Astrocyte (in vitro differentiated cells and primary cell): ENCODE measurements around the gene SUFU. TPM values are rescaled to one million over a fixed set of nuclear protein-coding genes. Genes with fewer than 3 reads are reported as not detected.
A peak's percentile ranks its signal among the peaks of the same experiment; 100 is the strongest.

ENCODE experiments used
- DNase-seq: peaks from one replicate; pipeline ENCODE4 v3.0.0-alpha.2; 2010; ENCODE audit warnings: low read depth
- FAIRE-seq: peaks from 2 replicates; lab custom pipeline; 2011; peaks lifted over from hg19 to GRCh38; lab: Jason Lieb, UNC
- H2AFZ ChIP-seq: 2 replicates; pipeline ENCODE4 v1.6.0; 2012; ENCODE audit warnings: low read depth, low read length, inconsistent platforms
- H3K27ac ChIP-seq: 2 replicates; pipeline ENCODE4 v1.5.1; 2011; ENCODE audit warnings: low read depth, low read length, inconsistent platforms
- H3K27me3 ChIP-seq: 2 replicates; pipeline ENCODE4 v1.6.0; 2011; ENCODE audit warnings: low read length, inconsistent platforms; ENCODE audit not compliant: insufficient read depth
- H3K36me3 ChIP-seq: 2 replicates; pipeline ENCODE4 v1.5.1; 2011; ENCODE audit warnings: low read length, inconsistent platforms; ENCODE audit not compliant: insufficient read depth
- H3K4me1 ChIP-seq: 2 replicates; pipeline ENCODE4 v1.5.1; 2011; ENCODE audit warnings: low read length, inconsistent platforms; ENCODE audit not compliant: insufficient read depth
- H3K4me2 ChIP-seq: 2 replicates; pipeline ENCODE4 v1.6.0; 2012; ENCODE audit warnings: low read length, inconsistent platforms
- H3K4me3 ChIP-seq: 2 replicates; pipeline ENCODE4 v1.5.1; 2011; ENCODE audit warnings: low read depth, mild to moderate bottlenecking, low read length, inconsistent platforms; ENCODE audit not compliant: insufficient read depth
- H3K79me2 ChIP-seq: 2 replicates; pipeline ENCODE4 v1.6.0; 2012; ENCODE audit warnings: mild to moderate bottlenecking, low read length, inconsistent platforms; ENCODE audit not compliant: insufficient read depth
- H3K9ac ChIP-seq: 2 replicates; pipeline ENCODE4 v1.6.0; 2012; ENCODE audit warnings: mild to moderate bottlenecking, low read length, inconsistent platforms
- H3K9me3 ChIP-seq: 2 replicates; pipeline ENCODE4 v1.5.1; 2012; ENCODE audit warnings: low read depth, mild to moderate bottlenecking, low read length, inconsistent platforms; ENCODE audit not compliant: insufficient read depth
- H4K20me1 ChIP-seq: 2 replicates; pipeline ENCODE4 v1.6.0; 2012; ENCODE audit warnings: low read length, inconsistent platforms; ENCODE audit not compliant: insufficient read depth
- H3K27ac Mint-ChIP-seq: one replicate; pipeline ENCODE4 v1.8.0; 2021; ENCODE audit warnings: mild to moderate bottlenecking, mixed read lengths; ENCODE audit not compliant: unreplicated experiment
- H3K27me3 Mint-ChIP-seq: one replicate; pipeline ENCODE4 v1.8.0; 2021; ENCODE audit warnings: low read depth, mixed read lengths; ENCODE audit not compliant: unreplicated experiment
- H3K36me3 Mint-ChIP-seq: one replicate; pipeline ENCODE4 v1.8.0; 2021; ENCODE audit warnings: low read depth, mixed read lengths; ENCODE audit not compliant: unreplicated experiment
- H3K4me1 Mint-ChIP-seq: one replicate; pipeline ENCODE4 v1.8.0; 2021; ENCODE audit warnings: low read depth, mixed read lengths; ENCODE audit not compliant: unreplicated experiment
- H3K4me3 Mint-ChIP-seq: one replicate; pipeline ENCODE4 v1.8.0; 2021; ENCODE audit warnings: mild to moderate bottlenecking, moderate library complexity, mixed read lengths; ENCODE audit not compliant: unreplicated experiment
- H3K9me3 Mint-ChIP-seq: one replicate; pipeline ENCODE4 v1.8.0; 2021; ENCODE audit warnings: mild to moderate bottlenecking, mixed read lengths; ENCODE audit not compliant: unreplicated experiment
- EZH2 ChIP-seq: IDR thresholded peaks from 2 replicates; pipeline ENCODE4 v1.6.1; 2012; ENCODE audit warnings: mild to moderate bottlenecking, low read length, inconsistent platforms; ENCODE audit not compliant: insufficient read depth
- total RNA-seq: library from RNA; stranded (reverse); gene quantifications from 2 replicates; pipeline ENCODE4 v1.2.1, GENCODE V29; 2021
- TF ChIP-seq, protein P1 (sequence below): IDR thresholded peaks from 2 replicates; pipeline ENCODE4 v1.5.1; 2011; ENCODE audit warnings: low read depth, mild to moderate bottlenecking, inconsistent platforms, low read length, moderate library complexity; ENCODE audit not compliant: insufficient read depth

Gene SUFU
- total RNA-seq, 1 donor from 2014 or later, result 25.8 TPM

DNA sequence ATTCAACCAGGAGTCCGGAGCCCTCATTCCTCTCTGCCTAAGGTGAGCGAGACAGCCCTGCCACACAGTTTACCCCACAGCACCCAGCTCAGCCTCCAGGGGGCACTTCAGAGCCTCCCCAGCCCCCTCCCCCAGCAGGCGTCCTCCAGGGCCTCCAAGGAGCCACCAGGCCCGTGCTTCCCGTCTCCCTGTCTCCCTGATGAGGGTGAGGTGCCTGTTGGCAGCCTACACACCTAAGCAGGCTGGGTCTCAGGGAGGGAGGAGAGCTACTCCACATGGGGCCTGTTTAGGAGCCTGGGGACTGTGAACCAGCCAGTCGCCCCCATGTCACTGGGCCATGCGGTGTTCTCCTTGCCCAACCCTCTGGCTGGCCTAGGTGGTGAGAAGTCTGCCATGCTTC is 111.6 kb downstream of the SUFU start:
- Mint-ChIP-seq H3K4me1 (peaks cover 22% of the 10 kb centered on the region), H3K27me3 (no peaks in the 10 kb centered on the region), H3K9me3 (no peaks in the 10 kb centered on the region), H3K36me3 (peaks cover 22% of the 10 kb centered on the region), H3K27ac (no peak overlapping the region), H3K4me3 (no peak overlapping the region)
- Histone ChIP-seq H2AFZ (no peak overlapping the region), H3K4me1 (peaks cover 32% of the 10 kb centered on the region), H3K4me2 (no peak overlapping the region), H3K27me3 (no peaks in the 10 kb centered on the region), H3K79me2 (no peaks in the 10 kb centered on the region), H3K9me3 (no peaks in the 10 kb centered on the region), H4K20me1 (no peaks in the 10 kb centered on the region), H3K4me3 (no peak overlapping the region), H3K27ac (no peak overlapping the region), H3K36me3 (peaks cover 2% of the 10 kb centered on the region), H3K9ac (no peak overlapping the region)
- no peak for DNase-seq
- TF ChIP-seq EZH2, result no peak
- TF ChIP-seq, protein P1, sequence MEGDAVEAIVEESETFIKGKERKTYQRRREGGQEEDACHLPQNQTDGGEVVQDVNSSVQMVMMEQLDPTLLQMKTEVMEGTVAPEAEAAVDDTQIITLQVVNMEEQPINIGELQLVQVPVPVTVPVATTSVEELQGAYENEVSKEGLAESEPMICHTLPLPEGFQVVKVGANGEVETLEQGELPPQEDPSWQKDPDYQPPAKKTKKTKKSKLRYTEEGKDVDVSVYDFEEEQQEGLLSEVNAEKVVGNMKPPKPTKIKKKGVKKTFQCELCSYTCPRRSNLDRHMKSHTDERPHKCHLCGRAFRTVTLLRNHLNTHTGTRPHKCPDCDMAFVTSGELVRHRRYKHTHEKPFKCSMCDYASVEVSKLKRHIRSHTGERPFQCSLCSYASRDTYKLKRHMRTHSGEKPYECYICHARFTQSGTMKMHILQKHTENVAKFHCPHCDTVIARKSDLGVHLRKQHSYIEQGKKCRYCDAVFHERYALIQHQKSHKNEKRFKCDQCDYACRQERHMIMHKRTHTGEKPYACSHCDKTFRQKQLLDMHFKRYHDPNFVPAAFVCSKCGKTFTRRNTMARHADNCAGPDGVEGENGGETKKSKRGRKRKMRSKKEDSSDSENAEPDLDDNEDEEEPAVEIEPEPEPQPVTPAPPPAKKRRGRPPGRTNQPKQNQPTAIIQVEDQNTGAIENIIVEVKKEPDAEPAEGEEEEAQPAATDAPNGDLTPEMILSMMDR, result peak; percentile 18
- no peak for FAIRE-seq

DNA sequence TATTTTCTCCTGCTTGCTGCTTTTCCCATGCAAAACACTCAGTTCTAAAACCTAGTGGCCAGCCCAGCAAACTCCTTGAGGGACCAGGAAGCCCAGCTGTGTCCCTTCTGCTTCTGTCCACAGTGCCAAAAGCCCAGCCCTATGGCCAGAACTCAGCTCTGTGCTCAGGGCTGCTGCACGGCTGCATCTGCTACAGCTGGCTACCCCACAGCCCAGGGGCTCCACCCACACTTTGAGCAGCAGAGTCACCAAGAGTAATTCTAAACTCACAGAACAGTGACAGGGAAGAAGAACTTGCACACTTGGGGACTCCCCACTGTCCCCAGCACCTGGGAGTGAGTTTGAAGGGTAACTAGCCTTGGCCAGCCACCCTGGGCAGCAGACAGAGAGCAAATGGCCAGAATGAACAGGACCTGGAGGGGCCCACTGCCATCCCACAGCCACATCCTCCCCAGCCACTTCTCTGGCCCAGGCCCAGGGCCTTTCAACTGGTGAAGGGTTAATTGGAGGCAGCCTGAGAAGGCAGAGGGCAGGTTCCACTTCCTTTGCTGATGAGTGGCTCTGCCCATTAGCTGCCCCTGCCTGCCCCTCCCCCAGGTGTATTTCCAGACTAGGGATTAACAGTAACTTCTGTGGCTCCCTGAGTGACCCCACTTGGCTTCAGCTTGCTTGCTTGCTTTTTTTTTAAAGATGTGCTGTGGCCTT is 112.4 kb downstream of the SUFU start:
- no peaks in the 10 kb centered on the region for H3K27me3 Mint-ChIP-seq
- no peak overlapping the region for H3K4me3 Mint-ChIP-seq
- no peak overlapping the region for H3K4me3 ChIP-seq
- no peaks in the 10 kb centered on the region for H4K20me1 ChIP-seq
- H3K27me3 ChIP-seq, result no peaks in the 10 kb centered on the region
- no peak overlapping the region for H3K27ac Mint-ChIP-seq
- peaks cover 32% of the 10 kb centered on the region for H3K4me1 ChIP-seq
- H2AFZ ChIP-seq, result no peak overlapping the region
- H3K36me3 ChIP-seq, result peaks cover 2% of the 10 kb centered on the region
- no peak for FAIRE-seq
- no peak overlapping the region for H3K9ac ChIP-seq
- DNase-seq, result no peak
- no peak overlapping the region for H3K27ac ChIP-seq
- H3K4me2 ChIP-seq, result no peak overlapping the region
- H3K79me2 ChIP-seq, result no peaks in the 10 kb centered on the region
- peaks cover 19% of the 10 kb centered on the region for H3K4me1 Mint-ChIP-seq
- no peaks in the 10 kb centered on the region for H3K9me3 Mint-ChIP-seq
- H3K36me3 Mint-ChIP-seq, result peaks cover 22% of the 10 kb centered on the region
- no peak for TF ChIP-seq EZH2
- TF ChIP-seq, protein P1, result no peak
- no peaks in the 10 kb centered on the region for H3K9me3 ChIP-seq

DNA sequence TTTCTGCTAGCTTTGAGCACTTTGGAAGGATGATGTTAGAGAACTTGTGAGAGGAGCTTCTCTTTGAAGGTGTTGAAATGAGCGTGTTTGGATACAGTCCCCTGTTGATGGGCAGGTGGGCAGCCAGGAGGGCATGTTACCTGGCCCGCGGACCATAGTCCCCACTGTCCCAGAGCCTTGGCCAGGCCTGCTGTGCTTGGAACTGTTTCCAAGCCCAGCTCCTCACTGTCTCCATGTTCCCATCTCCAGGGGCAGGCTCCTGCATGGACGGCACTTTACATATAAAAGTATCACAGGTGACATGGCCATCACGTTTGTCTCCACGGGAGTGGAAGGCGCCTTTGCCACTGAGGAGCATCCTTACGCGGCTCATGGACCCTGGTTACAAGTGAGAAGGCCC is 113.3 kb downstream of the SUFU start:
- Histone ChIP-seq H3K4me2 (no peak overlapping the region), H3K27me3 (no peaks in the 10 kb centered on the region), H4K20me1 (no peaks in the 10 kb centered on the region), H3K9ac (no peak overlapping the region), H3K9me3 (no peaks in the 10 kb centered on the region), H2AFZ (no peak overlapping the region), H3K4me1 (peaks cover 32% of the 10 kb centered on the region), H3K79me2 (no peaks in the 10 kb centered on the region), H3K27ac (no peak overlapping the region), H3K36me3 (peaks cover 2% of the 10 kb centered on the region), H3K4me3 (no peak overlapping the region)
- H3K9me3 Mint-ChIP-seq, result no peaks in the 10 kb centered on the region
- FAIRE-seq (no peak), DNase-seq (no peak)
- no peaks in the 10 kb centered on the region for H3K27me3 Mint-ChIP-seq
- H3K4me3 Mint-ChIP-seq, result peak overlapping the region; percentile 2
- peaks cover 19% of the 10 kb centered on the region for H3K36me3 Mint-ChIP-seq
- no peak overlapping the region for H3K27ac Mint-ChIP-seq
- TF ChIP-seq EZH2, result no peak
- TF ChIP-seq, protein P1, result no peak
- H3K4me1 Mint-ChIP-seq, result peaks cover 20% of the 10 kb centered on the region
